HepG2 (cell line): ENCODE results near the gene PISD. TPM values are rescaled to one million over a fixed set of nuclear protein-coding genes. Genes with fewer than 3 reads are reported as not detected.

Experiments
- ATAC-seq: fragments of 200-7000 bp; cut with Tn5 transposase; 3 replicates; pipeline ENCODE4 v1.9.1; 2020; ENCODE audit warnings: mild to moderate bottlenecking, moderate library complexity
- BruUV-seq: library from RNA; stranded (reverse); fragments of 400-500 nt; replicated peaks from 2 replicates; lab custom pipeline; 2021; lab: Mats Ljungman, UMichigan
- CTCF ChIA-PET: fragments of 300-600 bp; formaldehyde crosslinking; extraction: SDS; loops from one replicate; lab custom pipeline; 2021; ENCODE audit warnings: low total read pairs, inconsistent platforms, low intra/inter-chr PET ratio; lab: Yijun Ruan, JAX
- POLR2A ChIA-PET: fragments of 350-600 bp; sonication (Branson Sonifier 250); formaldehyde crosslinking; loops from one replicate; lab custom pipeline; 2020; ENCODE audit warnings: antibody characterized with exemption, inconsistent platforms; lab: Yijun Ruan, JAX
- DNase-seq: peaks from one replicate; pipeline ENCODE4 v3.0.0-alpha.2; 2015; ENCODE audit warnings: low spot score
- FAIRE-seq: peaks from 3 replicates; lab custom pipeline; 2011; peaks lifted over from hg19 to GRCh38; lab: Jason Lieb, UNC
- H2AFZ ChIP-seq: one replicate; pipeline ENCODE4 v1.6.1; 2011; ENCODE audit warnings: low read length, inconsistent platforms
- H3K27ac ChIP-seq: fragments of 300-600 bp; 3 replicates; pipeline ENCODE4 v1.8.0; 2011; ENCODE audit warnings: mixed run types, mild to moderate bottlenecking, mixed read lengths, low read length, inconsistent platforms; ENCODE audit not compliant: insufficient read depth; ENCODE audit errors: extremely low read length
- H3K27me3 ChIP-seq, 2 experiments: fragments of 200-600 bp in 1 of 2; 2 replicates in 1 of 2; 3 replicates in 1 of 2; pipeline versions ENCODE4 v1.6.0 to v1.8.0; 2011; ENCODE audit warnings: low read length in 2 of 2, mild to moderate bottlenecking in 2 of 2, moderate library complexity in 2 of 2, inconsistent platforms in 1 of 2; ENCODE audit not compliant: insufficient read depth in 2 of 2, control insufficient read depth in 1 of 2
- H3K36me3 ChIP-seq, 2 experiments: fragments of 200-600 bp in 1 of 2; replicated peaks in 1 of 2; 2 replicates in 1 of 2; 3 replicates in 1 of 2; pipeline versions ENCODE4 v1.5.1 to v1.8.0; 2011; ENCODE audit warnings: low read length in 2 of 2, inconsistent platforms in 1 of 2; ENCODE audit not compliant: insufficient read depth in 2 of 2, control insufficient read depth in 1 of 2
- H3K4me1 ChIP-seq: 2 replicates; pipeline ENCODE4 v1.5.1; 2012; ENCODE audit warnings: low read length, inconsistent platforms; ENCODE audit not compliant: insufficient read depth
- H3K4me2 ChIP-seq: 2 replicates; pipeline ENCODE4 v1.6.0; 2011; ENCODE audit warnings: low read depth, low read length, inconsistent platforms
- H3K4me3 ChIP-seq, 3 experiments: fragments of 200-600 bp in 1 of 3; sonication (generic), shearing (Covaris generic) in 1 of 3; replicated peaks in 1 of 3; 2 replicates each; pipeline ENCODE4 v1.5.1; 2011 to 2016; ENCODE audit warnings: low read length in 3 of 3, inconsistent platforms in 2 of 3, low read depth in 2 of 3, mild to moderate bottlenecking in 2 of 3, control low read depth in 1 of 3, mixed read lengths in 1 of 3; ENCODE audit not compliant: insufficient read depth in 1 of 3
- H3K79me2 ChIP-seq: one replicate; pipeline ENCODE4 v1.6.1; 2011; ENCODE audit warnings: low read length, inconsistent platforms; ENCODE audit not compliant: insufficient read depth
- H3K9ac ChIP-seq: 2 replicates; pipeline ENCODE4 v1.6.0; 2011; ENCODE audit warnings: mild to moderate bottlenecking, low read depth, low read length, inconsistent platforms; ENCODE audit not compliant: insufficient read depth
- H3K9me3 ChIP-seq: 2 replicates; pipeline ENCODE4 v1.5.1; 2012; ENCODE audit warnings: mild to moderate bottlenecking, low read length
- H4K20me1 ChIP-seq: 2 replicates; pipeline ENCODE4 v1.6.0; 2011; ENCODE audit warnings: inconsistent platforms, mild to moderate bottlenecking, low read length, moderate library complexity; ENCODE audit not compliant: insufficient read depth
- ASH2L ChIP-seq: fragments of 300-600, 200-600 bp; sonication (generic); IDR thresholded peaks from 2 replicates; pipeline ENCODE4 v1.7.0; 2017; ENCODE audit warnings: low read depth, mild to moderate bottlenecking, moderate library complexity, mixed read lengths, low read length; ENCODE audit not compliant: insufficient read length
- CEBPB ChIP-seq: IDR thresholded peaks from 2 replicates; pipeline ENCODE4 v1.6.1; 2011; ENCODE audit warnings: low read depth, low read length, improper control_type of control experiment, borderline replicate concordance
- CENPT ChIP-seq: sonication (generic); formaldehyde crosslinking; IDR thresholded peaks from 2 replicates; pipeline ENCODE4 v1.8.0; 2022; ENCODE audit warnings: low read depth, mild to moderate bottlenecking, moderate library complexity, missing genetic modification reagents
- EP300 ChIP-seq, 3 experiments: sonication (generic) in 1 of 3; formaldehyde crosslinking in 1 of 3; IDR thresholded peaks; 2 replicates each; pipeline versions ENCODE4 v1.5.1 to v1.6.1; 2011 to 2020; ENCODE audit warnings: low read depth in 2 of 3, low read length in 2 of 3, borderline replicate concordance in 1 of 3, improper control_type of control experiment in 1 of 3, mild to moderate bottlenecking in 1 of 3, missing genetic modification reagents in 1 of 3, moderate library complexity in 1 of 3
- IRF9 ChIP-seq: sonication (generic); formaldehyde crosslinking; IDR thresholded peaks from 2 replicates; pipeline ENCODE4 v1.8.0; 2022; ENCODE audit warnings: missing genetic modification reagents, mild to moderate bottlenecking, borderline replicate concordance
- IRX3 ChIP-seq: sonication (generic); formaldehyde crosslinking; IDR thresholded peaks from 2 replicates; pipeline ENCODE4 v1.8.1; 2023; ENCODE audit warnings: mild to moderate bottlenecking, low read depth, missing genetic modification reagents, borderline replicate concordance
- KDM2A ChIP-seq: sonication (generic); formaldehyde crosslinking; IDR thresholded peaks from 2 replicates; pipeline ENCODE4 v1.4.0; 2020; ENCODE audit warnings: low read depth, missing genetic modification reagents, borderline replicate concordance
- KMT2B ChIP-seq: IDR thresholded peaks from 2 replicates; pipeline ENCODE4 v1.6.1; 2016; ENCODE audit warnings: missing genetic modification reagents, missing compliant biosample characterization
- NCOA1 ChIP-seq: sonication (generic); formaldehyde crosslinking; IDR thresholded peaks from 2 replicates; pipeline ENCODE4 v1.9.0; 2021; ENCODE audit warnings: missing genetic modification reagents
- SMAD9 ChIP-seq: sonication (generic); formaldehyde crosslinking; IDR thresholded peaks from 2 replicates; pipeline ENCODE4 v1.5.1; 2020; ENCODE audit warnings: mild to moderate bottlenecking, missing genetic modification reagents
- TFAP4 ChIP-seq: sonication (generic); IDR thresholded peaks from 2 replicates; pipeline ENCODE4 v1.6.1; 2016; ENCODE audit warnings: low read depth, borderline replicate concordance
- ZKSCAN1 ChIP-seq: fragments of 150-350 bp; IDR thresholded peaks from 2 replicates; pipeline ENCODE4 v1.6.1; 2014; ENCODE audit warnings: low read length
- ZNF598 ChIP-seq: sonication (generic); formaldehyde crosslinking; IDR thresholded peaks from 2 replicates; pipeline ENCODE4 v1.5.1; 2020; ENCODE audit warnings: mild to moderate bottlenecking, missing genetic modification reagents, borderline replicate concordance
- ZNF629 ChIP-seq: sonication (generic); formaldehyde crosslinking; conservative IDR thresholded peaks from 2 replicates; pipeline ENCODE4 v1.5.0; 2020; ENCODE audit warnings: missing genetic modification reagents
- ZNF724P ChIP-seq: sonication (generic); formaldehyde crosslinking; IDR thresholded peaks from 2 replicates; pipeline ENCODE4 v1.8.0; 2022; ENCODE audit warnings: missing genetic modification reagents, borderline replicate concordance
- WGBS: methylation state at CpG from one replicate; pipeline ENCODE4 v1.1.6; 2017; ENCODE audit warnings: low lambda C conversion rate; 5-methylcytosine and 5-hydroxymethylcytosine counted together
- in situ Hi-C: cut with HindIII; loops from 2 replicates; pipeline ENCODE4 v1.10.0; 2017; ENCODE audit warnings: low pct_unique_long_range_greater_than_20kb; ENCODE audit not compliant: extremely low pct_ligation_motif_present
- intact Hi-C: fragments of 100-400 bp; cut with micrococcal nuclease; formaldehyde crosslinking; loops from one replicate; pipeline ENCODE4 v1.10.0; 2022; ENCODE audit not compliant: unreplicated experiment
- polyA plus RNA-seq, 8 experiments: library from polyadenylated mRNA; depleted of rRNA in 3 of 8; stranded (reverse) in 7 of 8; unstranded in 1 of 8; fragments of >200 nt; fragmentation: Illumina TruSeq in 4 of 8; extraction: Trizol in 4 of 8; gene quantifications; 2 replicates each; pipeline versions ENCODE4 v1.2.1 to v1.2.3, GENCODE V29; 2011 to 2016; ENCODE audit warnings: low read depth in 4 of 8, missing spikeins in 1 of 8, mixed read lengths in 1 of 8; ENCODE audit not compliant: insufficient read depth in 1 of 8
- total RNA-seq, 5 experiments: library from RNA; depleted of rRNA; stranded (reverse); fragments of >200 nt; fragmentation: Illumina TruSeq; extraction: Trizol; gene quantifications; 2 replicates each; pipeline ENCODE4 v1.2.3, GENCODE V29; 2016; ENCODE audit warnings: low read depth in 1 of 5
- TF ChIP-seq, protein P1 (sequence below): IDR thresholded peaks from 2 replicates; pipeline ENCODE4 v1.6.1; 2016; ENCODE audit warnings: low read depth
- TF ChIP-seq, protein P2 (sequence below): sonication (generic); formaldehyde crosslinking; conservative IDR thresholded peaks from 2 replicates; pipeline ENCODE4 v1.4.0; 2020; ENCODE audit warnings: missing genetic modification reagents
- TF ChIP-seq, protein P3 (sequence below): sonication (generic); formaldehyde crosslinking; IDR thresholded peaks from 2 replicates; pipeline ENCODE4 v1.5.1; 2020; ENCODE audit warnings: mild to moderate bottlenecking, missing genetic modification reagents, moderate library complexity

PISD gene
- total and polyA plus RNA-seq, 2 of the 13 experiments (the other 11 are each of a cell fraction or from before 2014, with no cell fraction given) = 30.1 to 47.7 TPM

- peaks cover 7% of the 10 kb centered on the region; the same call in 1 of the 2 replicates for H4K20me1 ChIP-seq
- H3K9ac ChIP-seq = no peak overlapping the region
- H3K27ac ChIP-seq = no peak overlapping the region
- peaks cover 32% of the 10 kb centered on the region for H3K4me1 ChIP-seq
- no peaks in the 10 kb centered on the region for H3K36me3 ChIP-seq
- H3K4me3 ChIP-seq = no peak overlapping the region
- ChIA-PET CTCF (no interaction called here), POLR2A (no interaction called here)
- H3K79me2 ChIP-seq = peaks cover 69% of the 10 kb centered on the region
- intact Hi-C loops = no loop called here
- H3K9me3 ChIP-seq = no peaks in the 10 kb centered on the region
- TF ChIP-seq, protein P1, sequence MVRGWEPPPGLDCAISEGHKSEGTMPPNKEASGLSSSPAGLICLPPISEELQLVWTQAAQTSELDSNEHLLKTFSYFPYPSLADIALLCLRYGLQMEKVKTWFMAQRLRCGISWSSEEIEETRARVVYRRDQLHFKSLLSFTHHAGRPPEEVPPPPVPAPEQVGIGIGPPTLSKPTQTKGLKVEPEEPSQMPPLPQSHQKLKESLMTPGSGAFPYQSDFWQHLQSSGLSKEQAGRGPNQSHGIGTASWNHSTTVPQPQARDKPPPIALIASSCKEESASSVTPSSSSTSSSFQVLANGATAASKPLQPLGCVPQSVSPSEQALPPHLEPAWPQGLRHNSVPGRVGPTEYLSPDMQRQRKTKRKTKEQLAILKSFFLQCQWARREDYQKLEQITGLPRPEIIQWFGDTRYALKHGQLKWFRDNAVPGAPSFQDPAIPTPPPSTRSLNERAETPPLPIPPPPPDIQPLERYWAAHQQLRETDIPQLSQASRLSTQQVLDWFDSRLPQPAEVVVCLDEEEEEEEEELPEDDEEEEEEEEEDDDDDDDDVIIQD = no peak
- TF ChIP-seq ZNF598 (no peak), SMAD9 (CRISPR knock-in tag) (no peak), NCOA1 (no peak), ZNF724P (CRISPR knock-in tag) (no peak), KMT2B (CRISPR knock-in tag) (no peak), ASH2L (no peak), IRF9 (CRISPR knock-in tag) (no peak), ZNF629 (no peak), CEBPB (no peak), IRX3 (CRISPR knock-in tag) (no peak), TFAP4 (no peak), EP300 (IDR thresholded peaks at IDR 0.05; ENCODE audit: low read depth in 2 of 2, low read length in 2 of 2) (no peak), EP300 (CRISPR knock-in tag; IDR thresholded peaks at IDR 0.05; ENCODE audit: borderline replicate concordance) (no peak), KDM2A (no peak), CENPT (CRISPR knock-in tag) (no peak), ZKSCAN1 (no peak)
- TF ChIP-seq, protein P2, sequence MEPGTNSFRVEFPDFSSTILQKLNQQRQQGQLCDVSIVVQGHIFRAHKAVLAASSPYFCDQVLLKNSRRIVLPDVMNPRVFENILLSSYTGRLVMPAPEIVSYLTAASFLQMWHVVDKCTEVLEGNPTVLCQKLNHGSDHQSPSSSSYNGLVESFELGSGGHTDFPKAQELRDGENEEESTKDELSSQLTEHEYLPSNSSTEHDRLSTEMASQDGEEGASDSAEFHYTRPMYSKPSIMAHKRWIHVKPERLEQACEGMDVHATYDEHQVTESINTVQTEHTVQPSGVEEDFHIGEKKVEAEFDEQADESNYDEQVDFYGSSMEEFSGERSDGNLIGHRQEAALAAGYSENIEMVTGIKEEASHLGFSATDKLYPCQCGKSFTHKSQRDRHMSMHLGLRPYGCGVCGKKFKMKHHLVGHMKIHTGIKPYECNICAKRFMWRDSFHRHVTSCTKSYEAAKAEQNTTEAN (CRISPR knock-in tag) = no peak
- TF ChIP-seq, protein P3, sequence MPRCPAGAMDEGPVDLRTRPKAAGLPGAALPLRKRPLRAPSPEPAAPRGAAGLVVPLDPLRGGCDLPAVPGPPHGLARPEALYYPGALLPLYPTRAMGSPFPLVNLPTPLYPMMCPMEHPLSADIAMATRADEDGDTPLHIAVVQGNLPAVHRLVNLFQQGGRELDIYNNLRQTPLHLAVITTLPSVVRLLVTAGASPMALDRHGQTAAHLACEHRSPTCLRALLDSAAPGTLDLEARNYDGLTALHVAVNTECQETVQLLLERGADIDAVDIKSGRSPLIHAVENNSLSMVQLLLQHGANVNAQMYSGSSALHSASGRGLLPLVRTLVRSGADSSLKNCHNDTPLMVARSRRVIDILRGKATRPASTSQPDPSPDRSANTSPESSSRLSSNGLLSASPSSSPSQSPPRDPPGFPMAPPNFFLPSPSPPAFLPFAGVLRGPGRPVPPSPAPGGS (CRISPR knock-in tag) = no peak
- no peak overlapping the region for H3K4me2 ChIP-seq
- H3K27me3 ChIP-seq = no peaks in the 10 kb centered on the region; a peak in 2 of 5 replicates
- in situ Hi-C loops = loop anchor here (25.0 kb wide), 1 partner anchor 428 kb away; no protein-coding TSS in a partner anchor
- WGBS = 91% methylated on average over 7 of the region's 7 CpGs
- FAIRE-seq (no peak), ATAC-seq (no peak), DNase-seq (no peak)
- BruUV-seq = no TSS peak
- H2AFZ ChIP-seq = no peak overlapping the region
These were observed 2.8 kb downstream of the PISD start for GRCh38 chr22:31659246-31659645.
